HG03460 (cell line): ENCODE data around the gene GRM1.
A peak's percentile ranks its signal among the peaks of the same experiment; 100 is the strongest.

Experiments
- ATAC-seq: cut with Tn5 transposase; IDR thresholded peaks from one replicate; pipeline ENCODE4 v1.9.1; 2021; ENCODE audit not compliant: unreplicated experiment

GRM1 gene

GRCh38 chr6:146097586-146097985 is 68.7 kb downstream of the GRM1 start:
- no peak for ATAC-seq

- no peak for ATAC-seq
Observed at GRCh38 chr6:146100776-146101175, 71.9 kb downstream of the GRM1 start.

GRCh38 chr6:146103416-146104072 is 74.7 kb downstream of the GRM1 start:
- no peak for ATAC-seq

- ATAC-seq: no peak
Observed at GRCh38 chr6:146106532-146106931, 77.7 kb downstream of the GRM1 start.

GRCh38 chr6:146110990-146111389 is 82.1 kb downstream of the GRM1 start:
- ATAC-seq: no peak

- ATAC-seq: no peak
Observed at GRCh38 chr6:146111881-146112450, 83.1 kb downstream of the GRM1 start.

GRCh38 chr6:146113084-146113623 is 84.3 kb downstream of the GRM1 start:
- ATAC-seq: no peak

- no peak for ATAC-seq
Observed at GRCh38 chr6:146123616-146124015, 94.8 kb downstream of the GRM1 start.

GRCh38 chr6:146127447-146128215 is 98.8 kb downstream of the GRM1 start:
- ATAC-seq: no peak

GRCh38 chr6:146133866-146134265 is 105.0 kb downstream of the GRM1 start:
- no peak for ATAC-seq

- ATAC-seq: no peak
Observed at GRCh38 chr6:146135167-146135566, 106.3 kb downstream of the GRM1 start.

- ATAC-seq: no peak
Observed at GRCh38 chr6:146146836-146147235, 118.0 kb downstream of the GRM1 start.

- ATAC-seq: no peak
Observed at GRCh38 chr6:146149770-146150169, 120.9 kb downstream of the GRM1 start.

- peak; percentile 93 for ATAC-seq
Observed at GRCh38 chr6:146153040-146153758, 124.3 kb downstream of the GRM1 start.

- no peak for ATAC-seq
Observed at GRCh38 chr6:146154197-146154596, 125.3 kb downstream of the GRM1 start.

GRCh38 chr6:146161664-146162063 is 132.8 kb downstream of the GRM1 start:
- ATAC-seq: no peak

- no peak for ATAC-seq
Observed at GRCh38 chr6:146169872-146170271, 141.0 kb downstream of the GRM1 start.

- ATAC-seq: no peak
Observed at GRCh38 chr6:146177785-146178184, 148.9 kb downstream of the GRM1 start.

- no peak for ATAC-seq
Observed at GRCh38 chr6:146183831-146184230, 155.0 kb downstream of the GRM1 start.

- ATAC-seq: no peak
Observed at GRCh38 chr6:146184701-146185100, 155.8 kb downstream of the GRM1 start.

GRCh38 chr6:146189131-146189530 is 160.3 kb downstream of the GRM1 start:
- no peak for ATAC-seq
